Right lobe of liver (tissue), 6 donors: ENCODE data around the gene ZNF746. TPM values are rescaled to one million over a fixed set of nuclear protein-coding genes. Genes with fewer than 3 reads are reported as not detected.

ENCODE experiments used
- ATAC-seq, 4 donors: fragments of 200-7000 bp; cut with Tn5 transposase; one replicate each; pipeline ENCODE4 v1.9.1; 2020; ENCODE audit warnings: mild to moderate bottlenecking in 4 of 4, moderate library complexity in 4 of 4
- DNase-seq, 3 donors: peaks; one replicate each; pipeline ENCODE4 v3.0.0-alpha.2; 2020
- H3K27ac ChIP-seq, 3 donors: fragments of 200-600 bp; one replicate each; pipeline ENCODE4 v1.8.0; 2022
- H3K27me3 ChIP-seq, 2 donors: fragments of 200-600 bp; one replicate each; pipeline ENCODE4 v1.8.0; 2022
- H3K36me3 ChIP-seq, 4 donors: fragments of 200-600 bp; sonication (generic) in 1 of 4; one replicate each; pipeline versions ENCODE4 v1.5.1 to v1.8.0; 2017 to 2022; ENCODE audit warnings: control low read depth in 1 of 4
- H3K4me1 ChIP-seq, 4 donors: fragments of 200-600 bp; sonication (generic) in 1 of 4; one replicate each; pipeline versions ENCODE4 v1.5.1 to v1.8.0; 2017 to 2022; ENCODE audit warnings: control low read depth in 1 of 4
- H3K4me3 ChIP-seq, 3 donors: fragments of 200-600 bp; one replicate each; pipeline ENCODE4 v1.8.0; 2022
- H3K9me3 ChIP-seq, 4 donors: fragments of 200-600 bp; sonication (generic) in 1 of 4; one replicate each; pipeline versions ENCODE4 v1.5.1 to v1.8.0; 2017 to 2022; ENCODE audit warnings: control low read depth in 1 of 4
- CTCF ChIP-seq, 4 donors: fragments of 200-600 bp in 3 of 4; fragments of 450-650 bp in 1 of 4; IDR thresholded peaks; one replicate each; pipeline versions ENCODE4 v1.5.1 to v1.8.0; 2016 to 2022; ENCODE audit warnings: antibody characterized with exemption in 4 of 4, mild to moderate bottlenecking in 2 of 4
- POLR2A ChIP-seq: fragments of 450-650 bp; IDR thresholded peaks from one replicate; pipeline ENCODE4 v1.6.1; 2017; ENCODE audit warnings: antibody characterized with exemption, mild to moderate bottlenecking
- WGBS: methylation state at CpG from one replicate; pipeline ENCODE4 v1.1.6; 2018; ENCODE audit warnings: low coverage, low lambda C conversion rate; ENCODE audit not compliant: insufficient coverage; ENCODE audit errors: missing lambda C conversion rate; 5-methylcytosine and 5-hydroxymethylcytosine counted together
- intact Hi-C, 2 donors: fragments of 100-400 bp; cut with DNase I; formaldehyde crosslinking; loops; one replicate each; pipeline versions ENCODE4 v1.11.2 to v1.14.1; 2022
- total RNA-seq, 6 experiments: library from RNA; depleted of rRNA in 2 of 6; stranded (reverse); fragments of >200 nt in 2 of 6; fragmentation: NEBNext Ultra II Directional in 3 of 6; extraction: Animal tissue kit (Norgen Biotek cat#: 25700) in 3 of 6; gene quantifications; one replicate each; pipeline versions ENCODE4 v1.1.0 to v1.2.4, GENCODE V29; 2016 to 2023
- donor health status: DM: no; HTN: yes; CAD: no.
- donor health status: DM: no; HTN: no; CAD: no.
- donor health status: DM: no; HTN: no; CAD: no.
- donor health status: DM: no; HTN: yes; CAD: no.
- donor health status: DM: no; HTN: yes; CAD: no.

ZNF746 gene
- total RNA-seq, 6 experiments from 2014 or later = 7.9 to 15.8 (median 10.4) TPM

GRCh38 chr7:149510248-149510647 lies 12.6 kb upstream of the ZNF746 start:
- no peaks in the 10 kb centered on the region for H3K4me1 ChIP-seq
- TF ChIP-seq POLR2A (no peak), CTCF (IDR thresholded peaks at IDR 0.05) (no peak)
- no peaks in the 10 kb centered on the region for H3K27me3 ChIP-seq
- H3K4me3 ChIP-seq = no peak overlapping the region
- H3K9me3 ChIP-seq = peaks cover 0 to 16% (median 2%) of the 10 kb centered on the region in 4 donors
- H3K27ac ChIP-seq = no peak overlapping the region
- DNase-seq = no peak
- ATAC-seq = no peak
- intact Hi-C loops = no loop called here
- no peaks in the 10 kb centered on the region for H3K36me3 ChIP-seq

GRCh38 chr7:149509774-149510173 lies 12.2 kb upstream of the ZNF746 start:
- no peak for ATAC-seq
- DNase-seq = no peak
- H3K36me3 ChIP-seq = no peaks in the 10 kb centered on the region
- H3K9me3 ChIP-seq = peaks cover 0 to 16% (median 2%) of the 10 kb centered on the region in 4 donors
- H3K4me3 ChIP-seq = no peak overlapping the region
- H3K27ac ChIP-seq = no peak overlapping the region
- TF ChIP-seq CTCF (IDR thresholded peaks at IDR 0.05) (no peak), POLR2A (no peak)
- no peaks in the 10 kb centered on the region for H3K4me1 ChIP-seq
- no peaks in the 10 kb centered on the region for H3K27me3 ChIP-seq
- intact Hi-C loops = no loop called here

GRCh38 chr7:149505551-149505950 lies 7.9 kb upstream of the ZNF746 start:
- H3K36me3 ChIP-seq = no peaks in the 10 kb centered on the region
- H3K4me1 ChIP-seq = no peaks in the 10 kb centered on the region
- ATAC-seq (no peak), DNase-seq (no peak)
- intact Hi-C loops = no loop called here
- TF ChIP-seq POLR2A (no peak), CTCF (IDR thresholded peaks at IDR 0.05) (no peak)
- peaks cover 0 to 8% (median 2%) of the 10 kb centered on the region in 4 donors for H3K9me3 ChIP-seq
- H3K27me3 ChIP-seq = no peaks in the 10 kb centered on the region
- no peak overlapping the region for H3K27ac ChIP-seq
- no peak overlapping the region for H3K4me3 ChIP-seq

- no peak for ATAC-seq
- no peak for DNase-seq
- no peak overlapping the region for H3K27ac ChIP-seq
- H3K27me3 ChIP-seq = no peaks in the 10 kb centered on the region
- no peak overlapping the region for H3K4me3 ChIP-seq
- 100% methylated on average over 1 of the region's 13 CpGs for WGBS
- intact Hi-C loops = no loop called here
- peaks cover 0 to 5% (median 0%) of the 10 kb centered on the region in 4 donors for H3K9me3 ChIP-seq
- no peaks in the 10 kb centered on the region for H3K36me3 ChIP-seq
- H3K4me1 ChIP-seq = peaks cover 0 to 3% (median 0%) of the 10 kb centered on the region in 4 donors
- TF ChIP-seq POLR2A = no peak
- no peak for TF ChIP-seq CTCF (IDR thresholded peaks at IDR 0.05)
Measured at GRCh38 chr7:149501651-149502050, 4.0 kb upstream of the ZNF746 start.

- DNase-seq (no peak), ATAC-seq (no peak)
- H3K9me3 ChIP-seq = peaks cover 0 to 5% (median 0%) of the 10 kb centered on the region in 4 donors
- no peak overlapping the region for H3K4me3 ChIP-seq
- intact Hi-C loops = no loop called here
- no peak for TF ChIP-seq POLR2A
- TF ChIP-seq CTCF (IDR thresholded peaks at IDR 0.05) = no peak
- peaks cover 0 to 5% (median 2%) of the 10 kb centered on the region in 4 donors for H3K4me1 ChIP-seq
- no peaks in the 10 kb centered on the region for H3K27me3 ChIP-seq
- no peak overlapping the region for H3K27ac ChIP-seq
- no peaks in the 10 kb centered on the region for H3K36me3 ChIP-seq
- no CpG with 5 or more reads among the region's 4 CpGs for WGBS
Measured at GRCh38 chr7:149500910-149501309, 3.3 kb upstream of the ZNF746 start.
